GM19035 (cell line): ENCODE measurements around the gene CYBRD1.
"Not testable (repeated sequence)": the region's sequence is repeated elsewhere in the genome, so short reads cannot be mapped to it uniquely, and the experiment has no call there.

Experiments
- ATAC-seq: cut with Tn5 transposase; IDR thresholded peaks from one replicate; pipeline ENCODE4 v1.9.1; 2021; ENCODE audit not compliant: unreplicated experiment

The CYBRD1 gene

DNA sequence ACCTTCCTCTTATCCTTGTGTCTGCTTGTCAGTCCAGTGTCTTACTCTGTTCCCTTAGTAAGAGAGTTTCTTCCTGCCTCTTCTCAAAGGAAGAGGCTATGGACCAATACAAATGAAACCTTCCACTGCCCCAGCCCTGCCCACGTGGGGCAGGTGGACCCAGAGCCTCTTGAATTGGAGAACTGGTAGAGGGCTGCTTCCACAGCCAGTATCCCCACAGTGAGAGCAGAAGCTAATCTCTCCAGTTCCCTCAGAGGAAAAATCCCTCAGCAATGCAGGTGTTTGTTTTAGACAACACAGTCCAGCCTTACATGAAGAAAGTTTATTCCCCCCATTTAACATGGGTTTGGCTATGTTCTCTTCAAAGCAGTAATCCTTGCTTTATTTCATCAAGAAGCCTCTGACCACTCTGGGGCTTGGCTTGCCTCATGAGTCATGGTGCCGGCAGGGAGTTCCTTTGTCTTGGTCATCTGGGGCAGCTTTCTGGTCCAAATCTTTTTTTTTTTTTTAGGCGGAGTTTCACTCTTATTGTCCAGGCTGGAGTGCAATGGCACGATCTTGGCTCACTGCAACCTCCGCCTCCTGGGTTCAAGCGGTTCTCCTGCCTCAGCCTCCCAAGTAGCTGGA lies 6.5 kb upstream of the CYBRD1 start:
- ATAC-seq: no peak

DNA sequence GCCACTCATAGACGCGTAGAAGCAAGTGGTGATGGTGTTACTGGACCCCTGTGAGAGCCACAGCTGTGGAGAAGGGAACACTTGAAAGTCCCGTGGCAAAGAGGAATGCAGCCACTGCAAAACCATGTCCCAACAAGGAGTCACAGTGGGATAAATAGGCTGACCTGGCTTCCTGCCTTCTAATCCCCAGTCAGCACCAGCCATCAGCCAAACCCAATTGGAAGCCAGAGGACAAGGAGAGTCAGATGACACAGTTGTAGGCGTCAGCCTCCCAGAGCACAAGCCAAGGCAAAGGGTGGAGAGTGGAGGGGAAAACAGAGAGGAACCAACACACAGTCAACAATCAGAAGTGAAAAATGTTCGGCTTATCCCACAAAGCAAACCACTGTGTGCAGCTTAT lies 5.5 kb upstream of the CYBRD1 start:
- ATAC-seq: no peak

DNA sequence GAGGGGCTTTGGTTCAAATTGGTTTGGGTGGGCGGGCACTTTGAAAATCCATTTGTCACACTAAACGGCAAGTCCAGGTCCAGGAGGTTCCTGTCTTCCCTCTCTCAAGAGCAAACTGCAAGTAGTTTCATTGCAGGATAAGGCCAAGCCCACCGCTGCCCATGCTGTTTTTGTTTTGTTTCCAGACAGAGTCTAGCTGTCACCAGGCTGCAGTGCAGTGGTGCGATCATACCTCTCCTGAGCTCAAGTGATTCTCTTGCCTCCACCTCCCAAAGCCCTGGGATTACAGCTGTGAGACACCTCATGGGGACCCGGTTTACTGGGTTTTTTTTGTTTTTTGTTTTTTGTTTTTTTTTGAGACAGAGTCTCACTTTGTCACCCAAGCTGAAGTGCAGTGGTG lies 1.8 kb upstream of the CYBRD1 start:
- no peak for ATAC-seq

DNA sequence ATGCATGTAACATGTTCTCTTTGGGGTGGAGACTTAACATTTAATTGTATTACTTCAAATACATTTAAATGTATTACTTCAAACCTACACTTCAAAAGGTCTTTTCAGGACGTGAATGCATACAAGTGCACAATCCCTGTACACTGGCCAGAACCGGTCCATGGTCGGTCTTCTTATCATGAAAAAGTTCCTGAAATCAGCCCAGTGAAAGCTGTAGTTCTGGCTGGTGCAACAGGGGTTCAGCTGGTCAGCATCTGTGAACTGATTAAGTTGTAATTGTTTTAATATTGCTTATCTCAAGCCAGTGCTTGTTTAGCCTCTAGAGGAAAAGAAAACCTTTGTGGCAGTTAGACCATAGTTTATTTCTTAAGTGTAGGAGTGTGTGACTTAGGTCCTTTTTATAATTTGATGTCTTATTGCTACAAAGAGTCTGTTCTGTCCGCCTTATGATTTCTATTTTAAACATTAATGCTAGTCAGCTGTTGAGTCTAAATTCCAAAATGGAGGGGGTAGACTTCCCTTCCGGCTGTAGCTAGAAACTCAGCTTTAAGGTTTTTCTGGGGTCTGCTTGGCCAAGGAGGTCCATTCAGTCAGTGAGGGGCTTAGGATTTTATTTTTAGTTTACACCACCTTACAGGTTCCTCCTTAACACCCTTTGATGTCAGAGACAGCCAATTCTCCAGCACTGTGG lies 768 bp upstream of the CYBRD1 start:
- ATAC-seq: no peak

DNA sequence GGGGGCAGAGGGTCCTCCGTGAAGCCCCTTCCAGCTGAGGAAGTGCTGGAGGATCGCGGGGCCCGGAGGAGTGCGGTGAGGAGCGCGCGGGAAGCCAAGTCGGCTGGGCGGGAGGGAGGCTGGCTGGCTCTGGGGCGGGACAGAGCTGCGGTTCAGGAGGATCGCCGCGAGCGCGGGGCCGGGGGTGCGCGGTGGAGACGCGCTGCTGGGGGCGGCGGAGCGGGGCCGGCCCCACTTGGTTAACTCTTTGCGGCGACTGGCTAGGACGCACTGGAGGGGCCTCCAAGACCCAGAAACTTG lies 464 bp downstream of the CYBRD1 start:
- ATAC-seq: peak; percentile 31

DNA sequence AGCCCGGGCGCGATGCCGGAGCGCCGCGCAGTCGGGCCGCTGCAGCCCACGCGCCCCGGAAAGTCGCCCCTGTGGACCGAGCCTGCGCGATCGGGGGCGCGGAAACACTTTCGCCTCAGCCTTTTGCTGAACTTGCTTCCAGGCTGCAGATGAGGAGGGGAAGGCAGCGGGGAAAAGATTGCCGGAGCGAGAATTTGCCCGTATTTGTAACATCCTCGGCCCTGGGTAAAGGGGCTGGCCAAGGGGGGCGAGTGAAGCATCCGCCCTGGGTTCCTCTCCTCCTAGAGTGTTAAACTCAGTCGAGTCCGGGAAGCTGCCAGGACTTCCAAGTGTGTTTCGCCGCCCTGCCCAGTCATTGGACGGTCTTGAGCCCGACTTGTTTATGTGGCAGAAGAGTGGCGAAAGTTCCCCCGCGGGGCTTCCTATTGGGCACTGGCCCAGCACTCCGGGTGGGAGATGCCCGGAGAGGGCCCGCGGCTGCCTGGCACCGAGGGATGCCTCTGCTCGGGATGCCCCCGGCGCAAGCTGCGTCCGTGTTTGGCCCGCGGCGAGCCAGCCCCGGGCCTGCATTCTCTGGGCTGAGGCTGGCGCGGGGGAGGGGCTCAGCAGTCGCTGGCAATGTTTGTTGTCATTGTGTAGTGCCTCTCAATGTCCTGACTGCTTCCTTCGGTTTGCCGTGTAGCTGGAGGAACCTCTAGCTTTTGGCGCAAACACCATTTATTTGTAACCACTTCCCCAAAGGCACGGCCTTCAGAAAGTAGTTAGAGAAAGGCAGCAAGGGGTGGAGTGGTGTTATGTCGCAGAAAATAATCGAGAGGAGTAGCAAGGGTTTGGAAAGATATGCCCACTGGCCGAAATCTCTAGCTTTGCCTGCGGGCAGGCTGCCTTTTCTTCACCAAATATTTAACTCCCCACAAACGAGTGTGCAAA lies 1.1 kb downstream of the CYBRD1 start:
- ATAC-seq: peak; percentile 42

DNA sequence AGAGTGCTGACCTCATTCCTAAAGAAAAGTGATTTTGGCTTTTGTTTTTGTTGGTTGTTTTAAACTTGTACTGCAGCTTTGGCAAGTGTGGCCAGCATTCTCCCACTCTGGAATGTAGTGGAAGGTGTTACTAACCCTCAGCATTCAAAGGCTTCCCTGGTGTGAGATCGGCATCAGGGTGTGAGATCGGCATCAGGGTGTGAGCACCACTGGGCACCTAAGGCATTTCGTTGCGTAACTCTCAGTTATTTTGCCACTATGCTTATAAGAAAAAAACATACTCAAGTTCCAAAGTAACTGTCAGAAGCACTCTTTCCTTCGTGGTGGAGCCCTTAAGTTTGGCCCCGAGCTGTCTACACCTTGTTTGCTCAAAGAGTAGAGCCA lies 1.7 kb downstream of the CYBRD1 start:
- ATAC-seq: no peak

DNA sequence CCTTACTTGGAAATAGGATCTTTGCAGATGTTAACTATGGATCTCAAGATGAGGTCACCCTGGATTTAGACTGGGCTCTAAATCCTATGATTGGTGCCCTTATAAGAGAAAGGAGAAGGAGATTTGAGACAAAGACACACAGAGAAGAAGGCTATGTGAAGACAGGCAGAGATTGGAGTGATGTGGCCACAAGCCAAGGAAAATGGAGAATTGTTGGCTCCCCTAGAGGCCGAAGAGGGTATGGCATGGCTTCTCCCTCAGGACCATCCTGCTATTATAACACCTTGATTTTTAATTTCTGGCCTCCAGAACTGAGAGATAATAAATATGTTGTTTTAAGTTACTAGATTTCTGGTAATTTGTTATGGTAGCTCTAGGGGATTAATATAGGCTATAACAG lies 7.6 kb downstream of the CYBRD1 start:
- ATAC-seq: no peak

DNA sequence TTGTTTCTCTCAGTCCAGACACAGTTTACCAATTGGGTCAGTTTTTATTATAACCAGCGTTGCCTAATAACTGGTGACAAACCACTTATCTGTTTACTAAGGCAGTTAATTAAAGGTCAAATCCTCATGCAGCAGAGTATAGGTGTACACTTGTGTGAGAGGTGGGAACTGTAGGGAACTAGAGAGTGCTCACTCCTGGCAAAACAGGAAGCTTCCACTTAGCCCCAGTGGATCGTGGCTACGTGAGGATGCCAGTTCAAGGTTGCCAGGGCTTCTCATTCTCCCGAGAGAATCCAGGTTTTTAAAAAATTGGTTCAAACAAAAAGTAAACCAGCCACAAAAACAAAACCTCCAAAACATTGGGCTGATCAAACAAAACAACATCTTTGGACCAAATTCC lies 8.1 kb downstream of the CYBRD1 start:
- no peak for ATAC-seq

DNA sequence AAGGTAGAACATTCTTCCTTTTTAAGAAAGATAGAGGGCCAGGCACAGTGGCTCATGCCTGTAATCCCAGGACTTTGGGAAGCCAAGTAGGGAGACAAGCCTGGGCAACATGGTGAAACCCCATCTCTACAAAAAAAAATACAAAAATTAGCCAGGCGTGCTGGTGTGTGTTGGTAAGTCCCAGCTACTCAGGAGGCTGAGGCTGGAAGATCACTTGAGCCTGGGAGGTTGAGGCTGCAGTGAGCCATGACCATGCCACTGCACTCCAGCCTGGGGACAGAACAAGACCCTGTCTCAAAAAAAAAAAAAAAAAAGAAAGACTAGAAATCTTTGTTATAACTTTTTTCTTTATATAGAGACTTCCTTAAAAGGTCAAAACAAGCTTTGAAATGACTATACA lies 8.6 kb downstream of the CYBRD1 start:
- not testable (repeated sequence) for ATAC-seq

DNA sequence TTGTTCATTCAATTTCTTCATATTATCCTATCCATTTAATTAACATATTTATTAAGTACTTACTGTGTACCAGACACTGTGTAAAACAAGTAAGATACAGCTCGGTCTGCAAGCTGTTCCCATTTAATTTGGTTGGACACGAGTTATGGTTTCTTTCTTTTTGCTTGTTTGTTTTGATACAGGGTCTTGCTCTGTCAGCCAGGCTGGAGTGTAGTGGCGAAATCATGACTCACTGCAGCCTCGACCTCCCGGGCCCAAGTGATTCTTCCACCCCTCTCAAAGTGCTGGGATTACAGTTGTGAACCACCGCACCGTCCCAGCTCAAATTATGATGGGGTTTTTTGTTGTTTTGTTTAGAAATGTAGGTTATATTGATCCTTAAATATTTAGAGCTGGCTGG lies 9.0 kb downstream of the CYBRD1 start:
- ATAC-seq: no peak

DNA sequence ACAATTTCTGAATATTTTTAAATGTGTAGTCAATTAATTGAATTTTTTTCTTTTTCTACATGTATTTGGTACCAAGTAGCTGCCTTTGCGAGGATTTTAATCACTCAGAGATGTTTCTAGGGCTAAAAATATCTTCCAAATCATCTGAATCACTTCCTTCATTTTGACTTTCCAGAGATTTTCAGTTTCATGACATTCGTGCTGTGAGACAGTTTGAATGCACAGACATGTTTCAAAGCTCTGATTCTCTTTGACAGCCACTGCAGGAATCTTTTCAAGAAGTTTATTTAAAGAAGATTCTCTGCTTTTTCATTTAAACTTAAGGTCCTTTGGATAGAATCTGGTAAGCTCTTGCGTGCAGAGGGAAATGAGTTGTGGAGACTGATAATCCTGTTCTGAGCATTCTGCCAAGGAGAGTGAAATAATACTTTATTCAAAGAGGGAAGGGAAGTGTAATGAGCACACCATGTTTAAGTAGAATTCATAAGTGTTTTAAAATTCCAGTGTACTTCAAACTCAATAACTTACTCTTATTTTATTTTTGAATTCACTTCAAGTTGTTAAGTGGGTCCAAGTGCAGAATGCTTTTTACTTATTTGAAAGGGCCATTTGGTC lies 9.7 kb downstream of the CYBRD1 start:
- ATAC-seq: no peak

DNA sequence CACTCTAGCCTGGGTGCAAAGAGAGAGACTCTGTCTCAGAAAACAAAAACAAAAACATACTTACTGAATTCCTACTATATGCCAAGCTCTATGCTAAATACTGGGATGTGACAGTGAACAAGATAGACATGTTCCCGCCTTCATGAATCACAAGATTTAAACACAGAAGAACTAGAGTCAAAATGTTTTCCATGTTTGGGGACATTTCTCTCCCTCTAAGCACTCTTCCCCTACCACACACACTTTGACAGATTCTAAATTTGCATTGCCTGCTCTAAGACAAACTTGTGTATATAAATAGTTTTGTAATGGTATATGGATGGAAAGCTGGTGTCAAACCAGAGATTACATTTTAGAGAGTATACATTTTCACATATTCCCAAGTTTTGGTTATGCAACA lies 11.1 kb downstream of the CYBRD1 start:
- ATAC-seq: no peak

DNA sequence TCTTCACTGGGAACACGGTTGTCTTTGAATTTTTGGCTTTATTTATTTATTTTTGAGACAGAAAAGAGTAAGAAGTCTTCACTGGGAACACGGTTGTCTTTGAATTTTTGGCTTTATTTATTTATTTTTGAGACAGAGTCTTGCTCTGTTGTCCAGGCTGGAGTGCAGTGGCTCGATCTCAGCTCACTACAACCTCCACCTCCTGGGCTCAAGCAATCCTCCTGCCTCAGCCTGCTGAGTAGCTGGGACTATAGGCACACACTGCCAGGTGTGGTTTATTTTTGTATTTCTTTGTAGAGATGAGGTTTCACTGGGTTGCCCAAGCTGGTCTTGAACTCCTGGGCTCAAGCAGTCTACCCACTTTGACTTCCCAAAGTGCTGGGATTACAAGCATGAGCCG lies 13.3 kb downstream of the CYBRD1 start:
- ATAC-seq: not testable (repeated sequence)

DNA sequence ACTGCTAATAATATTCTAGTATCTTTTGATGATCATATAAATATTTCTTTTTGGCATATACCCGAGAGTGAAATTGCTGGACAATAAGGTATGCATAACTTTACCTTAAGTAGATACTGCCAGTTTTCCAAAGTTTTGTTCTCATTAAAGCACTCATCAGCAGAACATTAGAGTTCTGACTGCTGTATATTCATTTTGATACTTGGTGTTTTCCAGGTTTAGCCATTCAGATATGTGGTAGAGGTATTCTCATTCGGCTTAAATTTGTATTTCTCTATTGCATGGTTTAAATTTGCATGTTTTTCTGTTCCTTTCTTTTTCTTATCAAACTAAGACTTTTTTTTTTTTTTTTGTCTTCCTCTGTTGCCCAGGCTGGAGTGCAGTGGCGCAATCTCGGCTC lies 18.2 kb downstream of the CYBRD1 start:
- peak; percentile 57 for ATAC-seq

DNA sequence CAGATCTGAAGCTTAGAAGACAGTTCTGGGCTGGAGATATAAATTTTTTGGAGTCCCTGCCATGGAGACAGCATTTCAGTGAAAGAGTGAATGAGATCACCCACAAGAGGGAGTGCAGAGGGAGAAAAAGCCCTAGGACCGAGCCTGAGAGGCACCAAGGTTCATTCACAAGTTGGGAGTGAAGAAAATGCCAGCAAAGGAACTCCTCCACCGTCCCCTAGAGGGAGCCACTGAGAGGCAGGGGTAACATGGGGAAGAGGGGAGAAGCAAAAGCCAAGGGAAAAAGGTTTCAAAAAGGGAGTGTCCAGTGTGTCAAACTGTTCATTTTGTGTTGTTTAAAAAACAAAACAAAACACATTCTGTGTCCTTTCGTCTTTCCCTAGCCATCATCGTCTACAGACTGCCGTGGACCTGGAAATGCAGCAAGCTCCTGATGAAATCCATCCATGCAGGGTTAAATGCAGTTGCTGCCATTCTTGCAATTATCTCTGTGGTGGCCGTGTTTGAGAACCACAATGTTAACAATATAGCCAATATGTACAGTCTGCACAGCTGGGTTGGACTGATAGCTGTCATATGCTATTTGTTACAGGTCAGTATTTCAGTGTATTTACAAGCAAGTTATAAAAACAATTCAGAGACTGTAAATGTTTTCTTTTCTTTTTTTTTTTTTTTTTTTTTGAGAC lies 19.1 kb downstream of the CYBRD1 start:
- no peak for ATAC-seq

DNA sequence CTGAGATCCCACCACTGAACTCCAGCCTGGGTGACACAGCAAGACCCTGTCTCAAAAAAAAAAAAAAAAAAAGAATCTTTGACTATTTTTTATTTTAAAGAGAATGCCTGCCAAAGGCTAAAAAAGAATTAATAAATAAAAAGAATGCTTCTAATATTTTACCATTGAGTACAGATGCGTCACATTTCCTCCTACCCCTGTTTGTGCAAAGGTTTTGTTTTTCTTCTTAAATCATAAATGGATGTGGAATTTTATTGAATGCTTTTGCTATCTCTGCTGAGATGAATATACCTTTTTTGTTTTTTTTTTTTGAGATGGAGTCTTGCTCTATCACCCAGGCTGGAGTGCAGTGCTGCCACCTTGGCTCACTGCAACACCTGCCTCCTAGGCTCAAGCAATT lies 22.8 kb downstream of the CYBRD1 start:
- no peak for ATAC-seq

DNA sequence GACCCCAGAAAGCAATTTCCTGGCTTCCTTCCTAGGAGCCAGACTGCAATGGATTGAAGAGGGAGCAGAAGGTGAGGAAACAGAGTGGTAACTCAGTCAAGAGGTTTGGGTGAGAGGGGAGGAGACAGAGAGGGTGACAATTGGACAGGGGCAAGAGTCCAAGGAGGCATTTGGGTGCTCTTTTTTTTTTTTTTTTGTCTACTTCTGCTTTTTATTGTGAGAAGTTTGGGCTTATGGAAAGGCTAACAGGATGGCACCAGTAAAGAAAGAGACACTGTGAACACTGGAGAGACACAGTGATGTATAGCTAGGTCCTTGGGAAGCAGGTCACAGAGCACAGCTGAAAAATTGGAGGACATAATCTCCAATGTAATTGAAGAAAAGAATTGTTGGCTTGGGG lies 25.0 kb downstream of the CYBRD1 start:
- no peak for ATAC-seq

DNA sequence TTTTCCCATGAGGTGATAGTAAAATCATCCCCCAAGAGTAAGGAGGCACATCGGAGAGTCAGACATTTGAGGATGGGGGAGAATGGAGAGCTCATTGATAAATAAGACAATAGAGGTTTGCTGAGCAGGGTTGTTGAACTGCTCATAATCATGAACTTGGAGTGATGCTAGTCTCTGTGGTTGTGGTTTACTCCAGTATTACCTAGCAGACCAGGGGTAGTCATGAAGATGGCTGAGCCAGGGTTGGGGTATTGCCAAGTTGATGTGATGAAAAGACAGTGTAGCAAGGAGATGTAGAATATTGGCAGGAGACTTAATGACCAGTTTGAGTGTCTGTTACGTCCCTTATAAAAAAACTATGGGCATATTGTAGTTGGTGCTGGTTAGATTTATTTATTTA lies 25.4 kb downstream of the CYBRD1 start:
- ATAC-seq: no peak

DNA sequence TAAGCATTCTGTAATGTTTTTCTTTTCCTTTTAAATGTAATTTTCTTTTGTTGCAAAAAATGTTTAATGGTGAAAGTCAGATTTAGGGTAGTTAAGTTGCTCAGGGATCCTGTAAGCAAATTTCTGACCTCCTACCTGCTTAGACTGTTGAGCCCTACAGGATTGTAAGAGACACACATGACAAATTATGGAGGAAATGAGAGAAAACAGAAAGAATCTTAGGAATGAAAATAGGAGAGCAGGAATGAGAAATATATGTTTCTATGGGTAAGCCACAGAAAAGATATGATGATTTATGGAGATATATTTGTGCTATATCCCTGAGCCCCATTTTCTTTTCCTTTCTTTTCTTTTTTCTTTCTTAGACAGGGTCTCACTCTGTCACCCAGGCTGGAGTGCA lies 28.3 kb downstream of the CYBRD1 start:
- ATAC-seq: no peak

DNA sequence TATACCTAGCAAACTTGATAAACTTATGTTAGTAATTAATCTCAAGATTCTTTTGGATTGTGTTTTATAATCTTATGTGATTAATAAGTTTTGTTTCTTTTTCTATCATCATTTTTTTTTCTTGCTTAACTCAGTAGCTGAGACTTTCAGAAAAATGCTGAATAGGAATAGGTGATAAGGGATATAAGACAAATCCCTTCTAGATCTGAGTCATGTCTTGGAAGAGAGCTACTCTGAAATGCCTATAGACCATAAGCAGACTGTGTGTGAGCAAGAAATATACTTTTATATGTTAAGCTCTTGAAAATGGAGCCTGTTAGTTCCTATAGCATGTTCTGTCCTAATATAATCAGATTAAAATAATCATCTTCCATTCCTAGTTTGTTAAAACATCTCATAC lies 29.6 kb downstream of the CYBRD1 start:
- ATAC-seq: no peak
